ENCODE data around the gene FAAP20. TPM values are rescaled to one million over a fixed set of nuclear protein-coding genes. Genes with fewer than 3 reads are reported as not detected.

Gene FAAP20
- total RNA-seq, 1 experiment from 2014 or later, result 114 TPM

DNA sequence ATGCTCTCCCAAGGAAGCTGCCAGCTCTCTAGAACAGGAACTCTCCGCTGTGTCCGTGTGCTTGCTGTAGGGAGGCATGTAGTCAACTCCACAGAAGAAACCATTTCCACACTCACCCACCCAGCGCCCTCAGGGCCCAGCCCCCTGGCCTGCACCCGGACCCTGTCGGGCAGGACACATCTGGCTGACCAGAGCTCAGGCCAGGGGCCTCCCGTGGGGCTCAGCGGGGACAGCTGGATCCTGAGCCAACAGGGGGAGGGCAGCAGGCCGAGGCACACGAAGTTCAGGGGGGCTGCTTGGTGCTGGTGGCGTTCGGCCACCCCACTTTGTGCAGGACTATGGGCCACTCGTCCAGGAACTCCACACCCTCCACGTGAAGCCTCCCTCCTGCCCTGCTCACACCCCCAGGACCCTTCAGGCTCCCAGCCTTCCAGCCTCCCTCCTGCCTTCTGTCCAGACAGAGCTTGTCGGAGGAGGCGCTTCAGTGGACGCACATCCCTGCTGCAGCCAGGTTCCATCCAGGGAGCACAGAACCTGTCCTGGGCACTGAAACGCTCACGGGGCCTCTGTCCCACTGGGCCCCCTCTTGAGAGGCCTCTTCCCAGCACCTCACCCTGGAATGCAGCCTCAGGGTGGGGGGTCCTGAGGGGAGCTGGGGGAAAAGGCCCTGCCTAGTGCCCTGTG is 15.0 kb upstream of the FAAP20 start:
- DNase-seq, result no peak
- no peak overlapping the region for H3K9ac ChIP-seq (ENCODE audit: low read length)
- H3F3A ChIP-seq (ENCODE audit: low read length, unreplicated experiment), result no peaks in the 10 kb centered on the region
- TF ChIP-seq EZH2 (IDR thresholded peaks at IDR 0.05; ENCODE audit: low read length, unreplicated experiment) (no peak), EZH2phosphoT487 (IDR thresholded peaks at IDR 0.05; ENCODE audit: borderline replicate concordance, low read length) (no peak)
- TF ChIP-seq, protein P1, sequence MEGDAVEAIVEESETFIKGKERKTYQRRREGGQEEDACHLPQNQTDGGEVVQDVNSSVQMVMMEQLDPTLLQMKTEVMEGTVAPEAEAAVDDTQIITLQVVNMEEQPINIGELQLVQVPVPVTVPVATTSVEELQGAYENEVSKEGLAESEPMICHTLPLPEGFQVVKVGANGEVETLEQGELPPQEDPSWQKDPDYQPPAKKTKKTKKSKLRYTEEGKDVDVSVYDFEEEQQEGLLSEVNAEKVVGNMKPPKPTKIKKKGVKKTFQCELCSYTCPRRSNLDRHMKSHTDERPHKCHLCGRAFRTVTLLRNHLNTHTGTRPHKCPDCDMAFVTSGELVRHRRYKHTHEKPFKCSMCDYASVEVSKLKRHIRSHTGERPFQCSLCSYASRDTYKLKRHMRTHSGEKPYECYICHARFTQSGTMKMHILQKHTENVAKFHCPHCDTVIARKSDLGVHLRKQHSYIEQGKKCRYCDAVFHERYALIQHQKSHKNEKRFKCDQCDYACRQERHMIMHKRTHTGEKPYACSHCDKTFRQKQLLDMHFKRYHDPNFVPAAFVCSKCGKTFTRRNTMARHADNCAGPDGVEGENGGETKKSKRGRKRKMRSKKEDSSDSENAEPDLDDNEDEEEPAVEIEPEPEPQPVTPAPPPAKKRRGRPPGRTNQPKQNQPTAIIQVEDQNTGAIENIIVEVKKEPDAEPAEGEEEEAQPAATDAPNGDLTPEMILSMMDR (conservative IDR thresholded peaks at IDR 0.05; ENCODE audit: low read depth, low read length), result no peak
- ATAC-seq, result no peak
- no peaks in the 10 kb centered on the region for H3K9me2 ChIP-seq (replicated peaks; ENCODE audit: low read length)
- ChIA-PET POLR2A (ENCODE audit: unreplicated experiment) (interaction anchor here (2.1 kb wide), 1 partner anchor 10 kb away, joined by 9 read pairs; no protein-coding TSS in a partner anchor), CTCF (interaction anchor here (1.1 kb wide), 1 partner anchor 10 kb away, joined by 5 read pairs; no protein-coding TSS in a partner anchor)
- no peak overlapping the region for H3K4me3 ChIP-seq (ENCODE audit: low read length)
- H4K20me1 ChIP-seq (ENCODE audit: low read length), result no peaks in the 10 kb centered on the region
- H3K27ac ChIP-seq (ENCODE audit: low read length), result no peak overlapping the region
- H3K4me1 ChIP-seq (ENCODE audit: insufficient read depth, low read length), result peaks cover 56% of the 10 kb centered on the region
- H3K36me3 ChIP-seq (ENCODE audit: low read depth, low read length), result no peaks in the 10 kb centered on the region
- no peaks in the 10 kb centered on the region for H3K9me3 ChIP-seq (ENCODE audit: low read length)
- no peaks in the 10 kb centered on the region for H3K79me2 ChIP-seq (ENCODE audit: low read length)
- no peak overlapping the region for H3K4me2 ChIP-seq (ENCODE audit: low read length)
- intact Hi-C loops (cut with micrococcal nuclease), result loop anchor here (2.0 to 5.0 kb wide), 3 partner anchors 15 to 173 kb away; partner anchors contain the start of gene FAAP20
- BruUV-seq (replicated peaks), result no TSS peak
- no peak overlapping the region for H2AFZ ChIP-seq (ENCODE audit: low read length)
- no peaks in the 10 kb centered on the region for H3K27me3 ChIP-seq (ENCODE audit: low read length)

DNA sequence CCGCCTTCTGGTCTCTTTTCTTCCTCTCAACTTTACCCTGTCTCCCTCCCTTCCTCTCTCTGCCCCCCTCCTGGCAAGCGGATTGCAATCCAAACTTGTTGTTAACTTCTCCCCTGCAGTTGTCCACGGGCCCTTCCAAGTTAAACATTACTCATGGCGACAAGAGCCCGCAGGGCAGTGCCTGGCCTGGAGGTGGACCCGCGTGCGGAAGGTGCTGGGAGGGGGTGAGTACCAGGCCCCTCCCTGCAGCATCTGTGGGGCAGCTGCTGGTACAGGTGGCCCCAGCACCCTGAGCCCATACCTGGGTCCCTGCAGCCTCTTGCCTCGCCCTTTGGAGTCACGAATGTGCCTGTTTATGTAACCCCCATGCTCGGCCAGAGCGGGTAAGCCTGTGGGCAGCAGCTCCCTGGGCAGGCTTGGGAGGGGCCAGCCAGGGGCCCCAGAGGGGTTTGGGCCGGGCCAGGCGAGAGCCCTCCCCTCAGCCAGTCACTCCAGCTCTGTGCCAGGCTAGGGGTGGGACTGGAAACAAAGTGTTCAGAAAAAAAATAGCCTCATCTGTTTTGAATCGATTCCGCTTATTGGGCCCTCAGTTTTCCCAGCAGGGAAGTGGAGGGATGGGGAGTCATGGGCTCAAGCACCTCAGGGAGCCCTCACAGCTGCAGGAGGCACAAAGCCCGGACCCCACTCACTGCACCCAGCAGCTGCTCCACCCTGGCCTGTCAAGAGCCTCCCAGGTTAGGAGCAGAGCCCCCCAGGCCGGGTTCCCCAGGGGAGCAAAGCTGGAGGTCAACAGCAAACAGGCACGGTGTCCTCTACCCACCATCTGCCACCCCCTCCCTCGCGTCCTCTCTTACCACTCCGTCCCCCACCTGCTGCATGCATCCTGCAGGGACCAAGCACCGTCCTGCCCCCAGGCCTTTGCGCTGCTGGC is 14.0 kb upstream of the FAAP20 start:
- DNase-seq, result peak; percentile 100
- H3K4me3 ChIP-seq (ENCODE audit: low read length), result peak overlapping the region; percentile 28; the same call in 1 of the 2 replicates

More for the DNA sequence above, 14.0 kb upstream of the FAAP20 start:
- 0 out of 2 replicates have a peak overlapping the region, but pooled peaks have one; percentile 8 for H3K9ac ChIP-seq (ENCODE audit: low read length)
- H3K27me3 ChIP-seq (ENCODE audit: low read length), result no peaks in the 10 kb centered on the region
- H3K9me3 ChIP-seq (ENCODE audit: low read length), result no peaks in the 10 kb centered on the region
- no peaks in the 10 kb centered on the region for H4K20me1 ChIP-seq (ENCODE audit: low read length)
- intact Hi-C loops (cut with micrococcal nuclease), result loop anchor here (2.0 to 5.0 kb wide), 2 partner anchors 14 to 104 kb away; partner anchors contain the start of gene FAAP20
- peak overlapping the region; percentile 54 for H2AFZ ChIP-seq (ENCODE audit: low read length)
- CTCF ChIA-PET, result interaction anchor here (1.1 to 1.2 kb wide), 2 partner anchors 9 to 13 kb away, joined by 4 to 5 read pairs; partner anchors contain the start of gene FAAP20
- peak overlapping the region; percentile 80 for H3K4me2 ChIP-seq (ENCODE audit: low read length)
- no peaks in the 10 kb centered on the region for H3K36me3 ChIP-seq (ENCODE audit: low read depth, low read length)
- POLR2A ChIA-PET (ENCODE audit: unreplicated experiment), result interaction anchor here (0.6 to 2.1 kb wide), 3 partner anchors 9 to 21 kb away, joined by 5 to 9 read pairs (median 6); no protein-coding TSS in a partner anchor
- H3K9me2 ChIP-seq (replicated peaks; ENCODE audit: low read length), result no peaks in the 10 kb centered on the region
- ATAC-seq, result peak; percentile 68
- peak overlapping the region; percentile 54 for H3K27ac ChIP-seq (ENCODE audit: low read length)
- H3K4me1 ChIP-seq (ENCODE audit: insufficient read depth, low read length), result peaks cover 54% of the 10 kb centered on the region
- H3K79me2 ChIP-seq (ENCODE audit: low read length), result no peaks in the 10 kb centered on the region
- no peaks in the 10 kb centered on the region for H3F3A ChIP-seq (ENCODE audit: low read length, unreplicated experiment)
- peak; percentile 87 for TF ChIP-seq EZH2phosphoT487 (IDR thresholded peaks at IDR 0.05; ENCODE audit: borderline replicate concordance, low read length)
- TF ChIP-seq, protein P1 (conservative IDR thresholded peaks at IDR 0.05; ENCODE audit: low read depth, low read length), result no peak
- BruUV-seq (replicated peaks), result no TSS peak

Measured in PC-3 (cell line).